A549 (cell line): ENCODE results near the gene POLR2J. TPM values are rescaled to one million over a fixed set of nuclear protein-coding genes. Genes with fewer than 3 reads are reported as not detected.
A peak's percentile ranks its signal among the peaks of the same experiment; 100 is the strongest.

ENCODE experiments used
- ATAC-seq, 2 experiments: fragments of 200-7000 bp in 1 of 2; fragments of >200 bp in 1 of 2; cut with Nextera tagmentation in 1 of 2; cut with Tn5 transposase in 1 of 2; 3 replicates each; pipeline versions ENCODE4 v1.8.0 to v1.9.1; 2018 to 2020; ENCODE audit warnings: mild to moderate bottlenecking in 1 of 2, moderate library complexity in 1 of 2
- CTCF ChIA-PET: fragments of 300-600 bp; sonication (Branson Sonifier 250); formaldehyde crosslinking; extraction: SDS; loops from one replicate; lab custom pipeline; 2021; ENCODE audit warnings: antibody characterized with exemption, inconsistent platforms; lab: Yijun Ruan, JAX
- POLR2A ChIA-PET: fragments of 350-600 bp; formaldehyde crosslinking; extraction: SDS; loops from one replicate; lab custom pipeline; 2021; ENCODE audit warnings: antibody characterized with exemption, inconsistent platforms; lab: Yijun Ruan, JAX
- DNase-seq, 2 experiments: peaks; one replicate each; pipeline versions ENCODE4 v3.0.0 to v3.0.0-alpha.2; 2011 to 2016; ENCODE audit warnings: low read depth in 1 of 2, low spot score in 1 of 2
- FAIRE-seq: peaks from 2 replicates; lab custom pipeline; 2011; peaks lifted over from hg19 to GRCh38; lab: Jason Lieb, UNC
- H3K27ac ChIP-seq, 2 experiments: fragments of >200 bp; sonication (Bioruptor Twin); formaldehyde crosslinking; 3 replicates each; pipeline ENCODE4 v1.5.1; 2016 to 2017
- H3K4me1 ChIP-seq: fragments of >200 bp; sonication (Bioruptor Twin); formaldehyde crosslinking; 3 replicates; pipeline ENCODE4 v1.6.1; 2016
- H3K4me2 ChIP-seq: fragments of >200 bp; sonication (Bioruptor Twin); formaldehyde crosslinking; 3 replicates; pipeline ENCODE4 v1.6.1; 2016
- H3K4me3 ChIP-seq: fragments of >200 bp; sonication (Bioruptor Twin); formaldehyde crosslinking; 3 replicates; pipeline ENCODE4 v1.5.1; 2016
- H3K9me3 ChIP-seq: fragments of >200 bp; sonication (Bioruptor Twin); formaldehyde crosslinking; 3 replicates; pipeline ENCODE4 v1.6.1; 2016
- BHLHE40 ChIP-seq: IDR thresholded peaks from 2 replicates; pipeline ENCODE4 v1.6.1; 2012; ENCODE audit warnings: low read depth, low read length, inconsistent platforms
- CBX2 ChIP-seq: fragments of 200-600 bp; sonication (generic); IDR thresholded peaks from 2 replicates; pipeline ENCODE4 v1.6.1; 2016; ENCODE audit warnings: low read depth, mild to moderate bottlenecking, borderline replicate concordance
- CHD2 ChIP-seq: fragments of 150-350 bp; IDR thresholded peaks from 2 replicates; pipeline ENCODE4 v1.6.1; 2014; ENCODE audit warnings: low read length; ENCODE audit not compliant: partially characterized antibody
- EHMT2 ChIP-seq: fragments of 200-600 bp; sonication (generic); IDR thresholded peaks from 2 replicates; pipeline ENCODE4 v1.6.1; 2016; ENCODE audit warnings: antibody characterized with exemption, low read depth, mild to moderate bottlenecking, moderate library complexity
- FOSB ChIP-seq: fragments of 250-450 bp; sonication (Bioruptor Pico); IDR thresholded peaks from 2 replicates; pipeline ENCODE4 v1.5.0; 2020; ENCODE audit warnings: mild to moderate bottlenecking, moderate library complexity
- FOSL2 ChIP-seq, 2 experiments: fragments of 450-650 bp in 1 of 2; fragments of >200 bp in 1 of 2; sonication (Bioruptor Twin) in 1 of 2; formaldehyde crosslinking; IDR thresholded peaks; 2 replicates each; pipeline versions ENCODE4 v1.5.0 to v1.6.1; 2016 to 2020; ENCODE audit warnings: mild to moderate bottlenecking in 1 of 2, moderate library complexity in 1 of 2
- HOXA7 ChIP-seq: fragments of 250-450 bp; sonication (Bioruptor Pico); IDR thresholded peaks from 2 replicates; pipeline ENCODE4 v1.5.0; 2020; ENCODE audit warnings: mild to moderate bottlenecking, moderate library complexity
- HOXB13 ChIP-seq: fragments of 250-450 bp; sonication (Bioruptor Pico); IDR thresholded peaks from 2 replicates; pipeline ENCODE4 v1.5.0; 2020; ENCODE audit warnings: low read depth, mild to moderate bottlenecking, moderate library complexity
- HOXB5 ChIP-seq: fragments of 250-450 bp; sonication (Bioruptor Pico); IDR thresholded peaks from 2 replicates; pipeline ENCODE4 v1.5.0; 2020; ENCODE audit warnings: mild to moderate bottlenecking, moderate library complexity
- JUN ChIP-seq, 2 experiments: fragments of >200 bp; sonication (Bioruptor Twin); formaldehyde crosslinking; IDR thresholded peaks; 2 replicates in 1 of 2; 3 replicates in 1 of 2; pipeline ENCODE4 v1.6.1; 2016 to 2017
- KDM5A ChIP-seq: fragments of 200-600 bp; sonication (generic); IDR thresholded peaks from 2 replicates; pipeline ENCODE4 v1.6.1; 2016; ENCODE audit warnings: antibody characterized with exemption, mild to moderate bottlenecking
- MAFK ChIP-seq: fragments of 450-650 bp; IDR thresholded peaks from 2 replicates; pipeline ENCODE4 v1.6.1; 2014; ENCODE audit not compliant: partially characterized antibody
- NPAS2 ChIP-seq: fragments of 250-450 bp; sonication (Bioruptor Pico); IDR thresholded peaks from 2 replicates; pipeline ENCODE4 v1.8.0; 2022; ENCODE audit warnings: mild to moderate bottlenecking, moderate library complexity, borderline replicate concordance
- PHF8 ChIP-seq: fragments of 200-600 bp; sonication (generic); IDR thresholded peaks from 2 replicates; pipeline ENCODE4 v1.6.1; 2016; ENCODE audit warnings: low read depth, mild to moderate bottlenecking, antibody characterized with exemption, moderate library complexity, borderline replicate concordance
- POLR2A ChIP-seq: IDR thresholded peaks from 2 replicates; pipeline ENCODE4 v1.6.1; 2012; ENCODE audit warnings: mild to moderate bottlenecking, low read length
- RARB ChIP-seq: fragments of 250-450 bp; sonication (Bioruptor Pico); IDR thresholded peaks from 2 replicates; pipeline ENCODE4 v1.8.0; 2021; ENCODE audit warnings: mild to moderate bottlenecking, moderate library complexity
- RCOR1 ChIP-seq: fragments of 150-350 bp; IDR thresholded peaks from 2 replicates; pipeline ENCODE4 v1.6.1; 2014; ENCODE audit warnings: antibody characterized with exemption, low read length, low read depth
- RFX5 ChIP-seq: fragments of 450-650 bp; IDR thresholded peaks from 2 replicates; pipeline ENCODE4 v1.7.1; 2014; ENCODE audit warnings: antibody characterized with exemption, mild to moderate bottlenecking, moderate library complexity
- SREBF2 ChIP-seq: fragments of 450-650 bp; IDR thresholded peaks from 2 replicates; pipeline ENCODE4 v1.6.1; 2014; ENCODE audit warnings: mild to moderate bottlenecking, moderate library complexity
- TP53 ChIP-seq: fragments of 250-450 bp; sonication (Bioruptor Pico); IDR thresholded peaks from 2 replicates; pipeline ENCODE4 v1.5.0; 2021; ENCODE audit warnings: mild to moderate bottlenecking, moderate library complexity
- ZC3H11A ChIP-seq: fragments of 450-650 bp; IDR thresholded peaks from 2 replicates; pipeline ENCODE4 v1.6.1; 2014; ENCODE audit warnings: antibody characterized with exemption, mild to moderate bottlenecking
- WGBS: methylation state at CpG from one replicate; pipeline ENCODE4 v1.1.6; 2017; ENCODE audit errors: missing lambda C conversion rate; 5-methylcytosine and 5-hydroxymethylcytosine counted together
- polyA plus RNA-seq, 4 experiments: library from polyadenylated mRNA; depleted of rRNA in 3 of 4; stranded (reverse); fragments of >200 nt; fragmentation: RNase III in 1 of 4; extraction: RNeasy Plus Mini Kit Qiagen cat#74134 plus additional on column Dnase treatment in 1 of 4; gene quantifications; 2 replicates in 3 of 4; 3 replicates in 1 of 4; pipeline ENCODE4 v1.2.3, GENCODE V29; 2011 to 2017
- TF ChIP-seq, protein P1 (sequence below): fragments of 200-600 bp; sonication (generic); IDR thresholded peaks from 2 replicates; pipeline ENCODE4 v1.6.1; 2016; ENCODE audit warnings: antibody characterized with exemption, mild to moderate bottlenecking, moderate library complexity
- TF ChIP-seq, protein P2 (sequence below): fragments of 450-650 bp; IDR thresholded peaks from 2 replicates; pipeline ENCODE4 v1.6.1; 2014; ENCODE audit warnings: antibody characterized with exemption

Gene POLR2J
- polyA plus RNA-seq, 2 of the 4 experiments (the other 2 are of a cell fraction), result 99.0 to 104 TPM

DNA sequence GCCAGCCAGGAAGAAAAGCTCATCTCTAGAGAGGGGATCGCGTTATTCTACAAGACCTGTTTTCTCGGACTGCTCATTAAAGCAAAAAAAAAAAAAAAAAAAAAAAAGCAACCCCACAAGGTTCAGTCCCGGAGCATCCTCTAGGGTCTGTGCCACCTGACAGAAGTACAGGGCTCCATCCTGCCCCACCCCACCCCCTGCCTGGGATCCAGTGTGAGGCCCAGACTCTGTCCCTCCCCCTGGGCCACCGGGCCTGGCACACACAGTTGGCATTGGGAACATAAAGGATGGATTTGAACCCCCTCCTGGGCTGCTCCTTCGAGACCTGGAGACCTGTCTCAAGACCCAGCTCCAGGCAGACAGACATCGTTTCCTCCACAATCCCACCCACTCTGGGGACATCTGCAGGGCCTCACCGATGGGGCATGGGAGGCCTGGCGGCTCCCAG, 44.7 kb downstream of the POLR2J start (continued):
- no peak for TF ChIP-seq NPAS2 (CRISPR knock-in tag)

DNA sequence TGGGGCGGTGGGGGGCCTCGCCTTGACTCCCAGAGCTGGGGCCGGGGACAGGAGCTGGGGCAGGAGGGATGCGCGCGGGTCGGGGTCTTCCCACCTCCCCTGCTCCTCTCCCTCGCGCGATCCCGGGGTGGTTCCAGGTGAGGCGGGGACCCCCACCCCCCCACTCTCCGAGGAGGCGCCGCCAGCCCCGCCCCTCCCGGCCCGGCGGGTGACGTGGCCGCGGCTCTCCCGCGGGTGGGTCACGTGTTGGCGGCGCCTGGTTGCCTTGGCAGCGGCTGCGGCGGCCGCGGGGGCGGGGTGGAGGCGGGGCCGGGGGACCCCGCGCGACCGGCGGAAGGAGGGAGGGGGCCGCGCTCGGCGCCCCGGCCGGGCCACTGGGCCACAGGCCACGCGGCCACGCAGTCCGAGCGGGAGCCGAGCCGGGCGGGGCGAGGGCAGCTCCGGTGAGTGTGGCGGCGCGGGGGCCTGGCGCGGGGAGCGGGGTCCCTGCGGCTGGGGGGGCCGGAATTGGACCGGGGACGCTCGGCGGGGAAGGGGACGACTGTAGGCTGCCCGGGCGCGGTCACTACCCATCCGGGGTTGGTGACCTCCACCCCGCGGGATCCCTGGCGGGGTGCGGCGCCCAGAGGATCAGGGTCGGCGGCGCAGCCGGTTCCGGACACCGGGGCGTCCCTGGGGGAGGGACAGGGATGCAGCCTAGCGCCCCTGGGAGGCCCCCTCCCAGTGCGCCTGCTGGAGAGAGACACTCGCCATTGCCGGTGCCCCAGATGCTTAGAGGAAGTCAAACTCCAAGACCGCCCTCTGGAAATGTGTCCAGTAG, 45.3 kb downstream of the POLR2J start, which contains the start of gene ORAI2:
TSS of gene ORAI2 (plus strand) at position 357 of the 820 bp plus-strand sequence. CDS start 5,382 bp downstream, outside the sequence.
- POLR2A ChIA-PET, result interaction anchor here (0.6 to 1.8 kb wide), 4 partner anchors 10 to 37 kb away, joined by 3 to 22 read pairs (median 7); partner anchors contain the start of gene PRKRIP1
- Histone ChIP-seq H3K9me3 (no peaks in the 10 kb centered on the region), H3K27ac (peak within 1 kb of the TSS; percentile 85 to 98), H3K4me2 (peak within 1 kb of the TSS; percentile 91), H3K4me3 (peak within 1 kb of the TSS; percentile 89), H3K4me1 (peaks cover 30% of the 10 kb centered on the region)
- 6% methylated on average over 4 of the region's 90 CpGs for WGBS
- ATAC-seq (peak; percentile 63 to 74), FAIRE-seq (no peak), DNase-seq (peak; percentile 51 to 81)
- CTCF ChIA-PET, result interaction anchor here (0.9 to 1.9 kb wide), 5 partner anchors 17 to 34 kb away, joined by 3 to 7 read pairs (median 3); no protein-coding TSS in a partner anchor
- no peak for TF ChIP-seq RARB (CRISPR knock-in tag)
- no peak for TF ChIP-seq FOSB
- TF ChIP-seq SREBF2, result no peak
- TF ChIP-seq JUN (IDR thresholded peaks at IDR 0.05), result peak in 1 of 2 experiments; percentile 68; a peak in 3 of 5 replicates
- TF ChIP-seq TP53 (CRISPR knock-in tag), result no peak
- no peak for TF ChIP-seq BHLHE40
- no peak for TF ChIP-seq ZC3H11A
- TF ChIP-seq RFX5, result no peak
- TF ChIP-seq KDM5A, result no peak
- TF ChIP-seq MAFK, result no peak
- peak; percentile 61; the same call in 1 of the 2 replicates for TF ChIP-seq PHF8
- peak; percentile 56 for TF ChIP-seq POLR2A

DNA sequence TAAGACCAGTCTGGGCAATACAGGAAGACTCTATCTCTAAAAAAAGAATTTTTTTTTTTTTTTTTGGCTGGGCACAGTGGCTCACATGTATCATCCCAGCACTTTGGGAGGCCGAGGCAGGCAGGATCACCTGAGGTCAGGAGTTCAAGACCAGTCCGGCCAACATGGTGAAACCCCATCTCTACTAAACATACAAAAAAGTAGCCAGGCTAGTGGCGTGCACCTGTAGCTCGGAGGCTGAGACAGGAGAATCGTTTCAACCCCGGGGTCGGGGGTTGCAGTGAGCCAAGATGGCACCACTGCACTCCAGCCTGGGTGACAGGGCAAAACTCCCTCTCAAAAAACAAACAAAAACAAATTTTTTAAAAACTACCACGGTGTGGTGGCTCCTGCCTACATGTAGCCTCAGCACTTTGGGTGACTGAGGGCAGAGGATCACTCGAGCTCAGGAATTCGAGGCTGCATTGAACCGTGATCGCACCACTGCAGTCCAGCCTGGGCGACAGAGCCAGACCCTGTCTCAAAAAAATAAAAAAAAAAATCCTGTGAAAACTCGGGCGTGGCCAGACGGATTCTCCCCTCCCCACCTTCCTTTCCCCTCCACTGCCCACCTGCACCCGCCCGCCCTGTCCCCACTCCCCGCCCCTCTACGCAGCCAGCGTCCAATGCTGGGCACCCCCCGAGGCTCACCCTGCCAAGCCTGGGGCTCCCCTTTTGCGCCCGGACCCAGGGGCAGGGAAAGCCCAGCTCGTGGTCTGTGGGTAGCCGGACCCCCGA, 46.1 kb downstream of the POLR2J start:
- H3K4me2 ChIP-seq, result peak overlapping the region; percentile 91
- ATAC-seq, result peak in 1 of 2 experiments; percentile 25; a peak in 4 of 6 replicates
- TF ChIP-seq FOSB, result no peak
- TF ChIP-seq RFX5, result no peak
- TF ChIP-seq CBX2, result no peak
- TF ChIP-seq, protein P1, sequence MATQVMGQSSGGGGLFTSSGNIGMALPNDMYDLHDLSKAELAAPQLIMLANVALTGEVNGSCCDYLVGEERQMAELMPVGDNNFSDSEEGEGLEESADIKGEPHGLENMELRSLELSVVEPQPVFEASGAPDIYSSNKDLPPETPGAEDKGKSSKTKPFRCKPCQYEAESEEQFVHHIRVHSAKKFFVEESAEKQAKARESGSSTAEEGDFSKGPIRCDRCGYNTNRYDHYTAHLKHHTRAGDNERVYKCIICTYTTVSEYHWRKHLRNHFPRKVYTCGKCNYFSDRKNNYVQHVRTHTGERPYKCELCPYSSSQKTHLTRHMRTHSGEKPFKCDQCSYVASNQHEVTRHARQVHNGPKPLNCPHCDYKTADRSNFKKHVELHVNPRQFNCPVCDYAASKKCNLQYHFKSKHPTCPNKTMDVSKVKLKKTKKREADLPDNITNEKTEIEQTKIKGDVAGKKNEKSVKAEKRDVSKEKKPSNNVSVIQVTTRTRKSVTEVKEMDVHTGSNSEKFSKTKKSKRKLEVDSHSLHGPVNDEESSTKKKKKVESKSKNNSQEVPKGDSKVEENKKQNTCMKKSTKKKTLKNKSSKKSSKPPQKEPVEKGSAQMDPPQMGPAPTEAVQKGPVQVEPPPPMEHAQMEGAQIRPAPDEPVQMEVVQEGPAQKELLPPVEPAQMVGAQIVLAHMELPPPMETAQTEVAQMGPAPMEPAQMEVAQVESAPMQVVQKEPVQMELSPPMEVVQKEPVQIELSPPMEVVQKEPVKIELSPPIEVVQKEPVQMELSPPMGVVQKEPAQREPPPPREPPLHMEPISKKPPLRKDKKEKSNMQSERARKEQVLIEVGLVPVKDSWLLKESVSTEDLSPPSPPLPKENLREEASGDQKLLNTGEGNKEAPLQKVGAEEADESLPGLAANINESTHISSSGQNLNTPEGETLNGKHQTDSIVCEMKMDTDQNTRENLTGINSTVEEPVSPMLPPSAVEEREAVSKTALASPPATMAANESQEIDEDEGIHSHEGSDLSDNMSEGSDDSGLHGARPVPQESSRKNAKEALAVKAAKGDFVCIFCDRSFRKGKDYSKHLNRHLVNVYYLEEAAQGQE, result no peak
- TF ChIP-seq HOXB13 (CRISPR knock-in tag), result no peak
- TF ChIP-seq BHLHE40, result no peak
- no peak for TF ChIP-seq TP53 (CRISPR knock-in tag)
- no peak for TF ChIP-seq EHMT2
- TF ChIP-seq, protein P2, sequence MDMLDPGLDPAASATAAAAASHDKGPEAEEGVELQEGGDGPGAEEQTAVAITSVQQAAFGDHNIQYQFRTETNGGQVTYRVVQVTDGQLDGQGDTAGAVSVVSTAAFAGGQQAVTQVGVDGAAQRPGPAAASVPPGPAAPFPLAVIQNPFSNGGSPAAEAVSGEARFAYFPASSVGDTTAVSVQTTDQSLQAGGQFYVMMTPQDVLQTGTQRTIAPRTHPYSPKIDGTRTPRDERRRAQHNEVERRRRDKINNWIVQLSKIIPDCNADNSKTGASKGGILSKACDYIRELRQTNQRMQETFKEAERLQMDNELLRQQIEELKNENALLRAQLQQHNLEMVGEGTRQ, result no peak
- no peak for TF ChIP-seq CHD2
- TF ChIP-seq HOXA7, result no peak
- no peak for TF ChIP-seq NPAS2 (CRISPR knock-in tag)
- no peak for TF ChIP-seq HOXB5 (CRISPR knock-in tag)
- TF ChIP-seq RCOR1, result no peak
- TF ChIP-seq FOSL2 (IDR thresholded peaks at IDR 0.05), result no peak
- no peak for TF ChIP-seq FOSL2 (CRISPR knock-in tag; IDR thresholded peaks at IDR 0.05)
- TF ChIP-seq, all 56 proteins: peak for 0
- Histone ChIP-seq H3K9me3 (no peaks in the 10 kb centered on the region), H3K27ac (peak overlapping the region; percentile 85 to 98), H3K4me3 (peak overlapping the region; percentile 89), H3K4me1 (peaks cover 30% of the 10 kb centered on the region)
- no peak for FAIRE-seq
- DNase-seq, result no peak
- POLR2A ChIA-PET, result interaction anchor here (1.1 to 1.8 kb wide), 2 partner anchors 20 to 31 kb away, joined by 4 to 10 read pairs; no protein-coding TSS in a partner anchor
- whole genome bisulfite sequencing, result 70% methylated on average over 16 of the region's 27 CpGs
- CTCF ChIA-PET, result interaction anchor here (0.6 to 1.6 kb wide), 3 partner anchors 20 to 32 kb away, joined by 3 read pairs; no protein-coding TSS in a partner anchor
